ENCODE measurements around the gene TTC23.

Gene TTC23

GRCh38 chr15:99087405-99087943, 161.9 kb downstream of the TTC23 start:
- no peak overlapping the region for H3K27ac ChIP-seq
- H3K9me3 ChIP-seq (replicated peaks in 1 of 11): peaks cover 0 to 10% (median 5%) of the 10 kb centered on the region in 11 experiments; a peak in 9 of 22 replicates
- H3K27me3 ChIP-seq: no peaks in the 10 kb centered on the region
- no peak for TF ChIP-seq Cebpa-rat (IDR thresholded peaks at IDR 0.05)
- no peak overlapping the region for H3K4me2 ChIP-seq
- no peak overlapping the region for H3K9ac ChIP-seq
- H3K4me3 ChIP-seq: no peak overlapping the region
- no peaks in the 10 kb centered on the region for H4K20me1 ChIP-seq
- peaks cover 16 to 25% (median 22%) of the 10 kb centered on the region in 10 experiments for H3K4me1 ChIP-seq
- H3K36me3 ChIP-seq: no peaks in the 10 kb centered on the region

- H3K4me3 ChIP-seq: no peak overlapping the region
These were observed 163.1 kb downstream of the TTC23 start for GRCh38 chr15:99086327-99086667.

More at GRCh38 chr15:99086327-99086667, 163.1 kb downstream of the TTC23 start:
- peaks cover 0 to 10% (median 5%) of the 10 kb centered on the region in 11 experiments; a peak in 9 of 22 replicates for H3K9me3 ChIP-seq (replicated peaks in 1 of 11)
- no peak overlapping the region for H3K27ac ChIP-seq
- no peaks in the 10 kb centered on the region for H3K27me3 ChIP-seq
- H3K4me1 ChIP-seq: peaks cover 16 to 20% (median 18%) of the 10 kb centered on the region in 10 experiments
- H3K36me3 ChIP-seq: no peaks in the 10 kb centered on the region
- no peaks in the 10 kb centered on the region for H4K20me1 ChIP-seq
- H3K4me2 ChIP-seq: no peak overlapping the region
- no peak overlapping the region for H3K9ac ChIP-seq
- no peak for TF ChIP-seq Cebpa-rat (IDR thresholded peaks at IDR 0.05)
